Ammon's horn (tissue), 1 donor: Measurements from ENCODE around the gene SLC25A38.
A peak's percentile ranks its signal among the peaks of the same experiment; 100 is the strongest.

Source experiments
- DNase-seq: peaks from one replicate; pipeline ENCODE4 v3.0.0-alpha.2; 2016; ENCODE audit warnings: low spot score

SLC25A38 gene

DNA sequence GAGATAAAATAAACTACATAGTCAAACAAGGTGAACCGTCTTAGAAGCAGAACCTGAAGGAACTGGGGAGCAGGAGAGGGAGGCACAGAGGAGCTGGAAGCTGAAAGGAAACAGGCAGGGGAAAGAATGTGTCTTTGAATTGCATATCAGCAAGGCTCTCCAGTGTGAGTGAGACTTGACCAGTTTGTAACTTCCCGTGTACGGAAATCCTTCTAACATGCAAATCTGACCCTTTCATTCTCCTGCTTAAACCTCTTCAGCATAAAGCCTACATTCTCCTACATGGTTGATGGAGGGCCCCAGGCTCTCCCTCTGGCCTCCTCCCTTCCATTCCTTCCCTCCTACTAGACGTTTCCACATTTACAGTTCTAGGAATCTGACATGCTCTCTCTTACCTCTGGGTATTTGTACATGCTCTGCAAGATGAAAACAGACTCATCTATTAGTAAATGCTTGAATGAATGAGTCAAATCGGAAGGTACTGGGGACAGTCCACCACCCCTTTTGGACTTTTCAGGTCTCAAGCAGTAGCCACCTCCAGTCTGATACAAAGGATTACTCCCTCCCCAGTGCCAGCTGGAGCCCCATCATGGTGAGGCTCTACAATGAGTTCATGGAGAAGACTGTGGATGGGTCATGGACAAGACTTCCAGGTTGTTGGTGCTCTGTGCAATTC, 6.1 kb upstream of the SLC25A38 start:
- no peak for DNase-seq

DNA sequence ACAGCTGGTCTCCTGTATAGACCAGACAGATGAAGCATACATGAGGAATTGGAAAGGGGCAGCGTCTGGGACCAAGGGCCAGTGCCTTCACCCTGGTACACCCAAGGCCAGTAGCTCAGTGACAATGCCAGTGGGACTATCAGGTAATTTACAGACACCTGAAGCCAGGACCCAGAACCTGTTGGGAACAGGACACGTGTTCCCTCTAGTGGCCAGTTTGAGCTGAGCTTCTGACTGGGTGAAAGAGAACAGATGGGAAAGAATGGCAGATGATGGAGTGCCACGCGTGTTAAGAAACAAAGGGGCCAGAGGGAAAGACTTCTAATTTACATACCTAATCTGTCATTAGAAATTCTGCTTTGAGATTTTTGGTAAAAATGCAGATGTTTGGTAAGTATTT, 5.1 kb upstream of the SLC25A38 start:
- no peak for DNase-seq

DNA sequence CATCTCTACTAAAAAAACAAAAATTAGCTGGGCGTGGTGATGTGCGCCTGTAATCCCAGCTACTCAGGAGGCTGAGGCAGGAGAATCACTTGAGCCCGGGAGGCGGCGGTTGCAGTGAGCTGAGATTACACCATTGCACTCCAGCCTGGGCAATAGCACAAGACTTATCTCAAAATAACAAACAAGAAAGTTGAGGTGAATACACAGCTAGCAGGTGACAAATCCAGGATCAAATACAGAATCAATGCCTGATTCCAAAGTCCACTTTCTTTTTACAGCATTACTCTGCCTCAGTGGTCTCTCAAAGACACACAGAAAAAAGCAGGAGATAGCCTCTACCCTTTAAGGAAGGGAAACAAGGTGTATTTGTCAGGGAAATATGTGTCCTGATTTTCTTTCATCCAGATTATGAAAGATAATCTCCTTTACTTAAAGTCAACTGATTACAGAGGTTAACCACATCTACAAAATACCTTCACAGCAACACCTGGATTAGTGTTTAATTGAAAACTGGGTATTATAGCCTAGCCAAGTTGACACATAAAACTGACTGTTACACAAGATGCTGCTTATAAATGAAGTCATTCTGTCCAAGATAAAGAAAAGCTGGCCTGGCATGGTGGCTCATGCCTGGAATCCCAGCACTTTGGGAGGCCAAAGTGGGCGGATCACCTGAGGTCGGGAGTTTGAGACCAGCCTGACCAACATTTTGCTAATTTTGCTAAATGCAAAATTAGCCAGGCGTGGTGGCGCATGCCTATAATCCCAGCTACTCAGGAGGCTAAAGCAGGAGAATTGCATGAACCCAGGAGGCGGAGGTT, 4.0 kb upstream of the SLC25A38 start:
- no peak for DNase-seq

GRCh38 chr3:39379778-39380155, 3.4 kb upstream of the SLC25A38 start:
- no peak for DNase-seq

DNA sequence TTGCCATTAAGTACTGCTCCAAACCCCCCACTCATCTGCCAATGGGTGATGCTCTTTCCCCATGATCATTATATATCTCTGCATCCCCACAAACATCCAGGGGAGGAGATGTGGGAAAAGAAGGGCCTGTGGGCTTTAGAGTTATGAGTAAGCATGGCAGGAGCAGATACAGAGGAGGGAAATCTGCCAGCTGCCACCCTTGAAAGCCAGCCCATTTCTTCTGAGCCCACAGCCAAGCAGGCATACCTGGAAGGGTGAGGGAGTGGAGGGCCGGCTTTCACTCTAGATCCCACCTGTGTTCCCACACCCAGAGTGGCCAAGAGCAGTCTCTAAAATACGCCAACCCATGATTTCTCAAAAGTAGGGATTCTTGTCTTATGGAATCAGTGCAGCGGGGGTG, 1.7 kb upstream of the SLC25A38 start:
- DNase-seq: no peak

DNA sequence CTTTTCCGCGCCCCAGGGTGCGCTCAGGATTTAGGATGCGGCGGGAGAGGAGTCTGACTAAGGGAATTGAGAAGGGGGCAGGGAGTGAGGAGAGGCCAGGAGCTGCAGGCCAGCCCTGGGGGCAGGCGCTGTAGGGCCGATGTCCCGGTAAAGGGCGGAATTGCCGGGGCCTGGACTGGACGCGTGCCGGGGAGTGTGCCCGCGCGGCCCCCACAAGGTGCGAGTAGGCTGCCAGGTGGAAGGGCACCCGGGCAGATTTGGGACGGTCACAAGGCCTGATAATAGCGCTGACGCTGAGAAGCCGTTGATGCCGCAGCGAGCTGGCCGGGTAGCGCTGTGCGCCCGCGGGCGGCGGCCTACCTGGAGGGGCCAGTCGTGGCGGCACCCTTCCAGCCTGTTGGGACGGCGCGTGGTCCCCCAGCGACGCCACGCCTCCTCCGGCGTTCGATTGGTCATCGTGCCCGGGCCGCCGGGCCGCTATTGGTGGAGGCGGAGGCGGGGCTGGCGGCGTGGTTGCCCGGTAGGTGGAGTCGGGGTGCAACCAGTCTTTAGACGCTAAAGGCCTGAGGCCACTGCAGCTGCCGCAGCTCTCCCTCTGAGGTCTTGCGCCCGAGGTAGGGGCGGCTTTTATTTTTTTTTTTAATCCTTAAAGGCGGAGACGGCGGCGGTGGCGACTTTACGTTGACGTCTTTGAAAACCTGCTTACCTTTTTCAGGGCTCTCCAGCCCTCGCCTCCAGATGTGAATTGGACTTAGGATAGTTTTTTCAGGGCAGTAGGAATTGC, 903 bp downstream of the SLC25A38 start:
- DNase-seq: peak; percentile 97

GRCh38 chr3:39384665-39385000, 1.5 kb downstream of the SLC25A38 start:
- no peak for DNase-seq

DNA sequence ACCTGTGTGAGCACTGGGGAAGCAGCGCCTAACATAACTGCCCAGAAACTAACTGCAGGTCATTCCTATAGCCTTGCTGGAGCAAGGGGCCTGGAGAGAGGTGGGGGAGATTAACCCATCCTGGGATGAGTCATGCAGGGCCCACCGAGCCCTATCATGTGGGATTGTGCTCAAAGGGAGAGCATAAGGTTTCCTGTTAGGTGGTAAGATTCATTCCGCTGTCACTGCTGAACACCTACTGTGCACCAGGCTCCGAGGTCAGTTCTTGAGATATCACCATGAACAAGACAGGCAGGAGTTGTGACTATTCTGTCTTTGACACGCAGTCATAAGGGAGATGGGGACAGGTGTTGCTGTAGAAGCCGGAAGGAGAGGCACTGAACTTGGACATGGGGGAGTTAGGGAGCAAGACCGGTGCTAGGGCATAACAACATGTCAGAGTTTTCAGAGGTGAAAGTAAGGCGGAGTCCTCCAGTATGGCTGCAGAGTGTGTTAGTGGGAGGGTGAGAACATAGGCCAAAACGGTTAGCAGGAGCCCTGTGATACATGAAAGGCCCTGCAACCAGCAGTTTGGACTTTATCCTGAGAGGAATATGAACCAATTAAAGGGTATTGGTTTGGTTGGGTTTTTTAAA, 2.4 kb downstream of the SLC25A38 start:
- DNase-seq: no peak

GRCh38 chr3:39386318-39386717, 3.1 kb downstream of the SLC25A38 start:
- DNase-seq: no peak

DNA sequence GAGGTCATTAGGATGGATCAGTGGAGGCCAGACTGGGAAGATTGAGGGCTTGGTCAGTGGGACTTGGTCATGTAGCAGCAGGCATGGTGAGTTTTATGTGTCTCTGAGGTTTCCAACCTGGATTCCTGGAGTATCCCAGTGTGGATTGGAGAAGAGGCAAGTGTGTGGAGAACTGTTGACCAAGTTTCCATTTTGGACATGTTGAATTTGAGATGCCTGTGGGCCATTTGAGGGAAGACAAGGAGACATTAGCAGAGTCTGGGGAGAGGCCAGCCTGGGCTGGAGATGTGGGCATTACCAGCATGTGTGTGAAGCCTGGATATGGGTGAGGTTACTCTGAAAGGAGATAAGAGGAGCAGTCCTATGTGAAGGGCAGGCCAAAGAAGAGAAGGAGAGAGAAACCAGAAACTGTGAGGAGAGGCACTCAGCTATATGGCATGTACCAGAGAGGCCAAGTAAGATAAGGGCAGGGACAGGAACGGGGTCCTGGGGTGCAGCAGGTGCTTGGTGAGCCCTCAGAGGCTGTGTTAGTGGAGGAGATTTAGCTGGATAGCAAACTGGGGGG, 4.3 kb downstream of the SLC25A38 start:
- no peak for DNase-seq

DNA sequence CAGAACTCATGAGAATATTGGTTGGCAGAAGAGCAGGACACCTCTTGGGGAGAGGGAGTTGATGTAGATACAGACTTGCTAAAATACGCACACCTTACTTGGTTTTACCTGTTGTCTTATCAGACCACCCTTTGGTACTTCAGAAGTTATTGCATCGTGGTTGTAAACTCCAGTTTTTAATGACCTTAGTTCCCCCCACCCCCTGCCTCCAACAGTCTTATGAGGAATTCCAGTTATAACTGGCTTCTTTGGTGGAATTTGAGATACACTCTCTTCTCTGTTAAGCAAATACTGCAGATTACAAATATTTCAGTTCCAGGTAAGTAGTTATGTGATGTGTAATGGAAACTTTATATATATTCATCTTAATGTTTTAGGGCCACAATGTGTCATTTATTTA, 5.0 kb downstream of the SLC25A38 start:
- no peak for DNase-seq

GRCh38 chr3:39388741-39389248, 5.6 kb downstream of the SLC25A38 start:
- no peak for DNase-seq

DNA sequence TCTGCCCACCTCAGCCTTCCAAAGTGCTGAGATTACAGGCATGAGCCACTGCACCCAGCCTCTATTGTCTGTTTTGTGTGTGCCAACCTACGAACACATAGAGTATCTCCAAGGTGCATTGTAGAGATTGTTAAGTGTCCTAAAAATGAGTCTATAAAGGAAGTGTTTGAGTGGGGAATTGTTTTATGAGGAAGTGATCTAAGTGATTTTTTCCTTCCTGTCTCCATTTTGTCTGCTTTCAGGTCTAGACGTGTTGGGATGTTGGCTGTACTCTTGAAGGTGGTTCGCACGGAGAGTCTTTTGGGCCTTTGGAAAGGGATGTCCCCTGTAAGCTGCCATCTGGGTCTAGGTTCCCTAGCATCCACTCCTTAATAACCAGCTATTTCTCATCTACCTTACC, 7.0 kb downstream of the SLC25A38 start:
- no peak for DNase-seq

GRCh38 chr3:39396690-39397089, 13.5 kb downstream of the SLC25A38 start:
- no peak for DNase-seq

DNA sequence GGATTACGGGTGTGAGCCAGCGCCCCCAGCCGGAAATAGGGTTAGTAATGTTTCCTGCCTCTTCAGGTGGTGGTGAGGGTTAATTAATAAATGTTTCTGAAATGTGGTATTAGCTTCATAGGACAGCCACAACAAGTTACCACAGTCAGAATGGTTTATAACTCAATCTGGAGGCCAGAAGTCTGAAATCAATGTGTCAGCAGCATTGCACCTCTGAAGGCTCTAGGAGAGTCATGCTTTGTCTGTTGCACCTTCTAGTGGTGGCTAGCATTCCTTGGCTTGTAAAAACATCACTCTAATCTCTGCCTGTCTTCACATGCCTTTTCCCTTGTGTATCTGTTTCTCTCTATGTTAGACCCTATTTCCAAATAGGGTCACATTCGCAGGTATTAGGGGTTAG, 15.5 kb downstream of the SLC25A38 start:
- no peak for DNase-seq

GRCh38 chr3:39401983-39402382, 18.8 kb downstream of the SLC25A38 start:
- DNase-seq: no peak

DNA sequence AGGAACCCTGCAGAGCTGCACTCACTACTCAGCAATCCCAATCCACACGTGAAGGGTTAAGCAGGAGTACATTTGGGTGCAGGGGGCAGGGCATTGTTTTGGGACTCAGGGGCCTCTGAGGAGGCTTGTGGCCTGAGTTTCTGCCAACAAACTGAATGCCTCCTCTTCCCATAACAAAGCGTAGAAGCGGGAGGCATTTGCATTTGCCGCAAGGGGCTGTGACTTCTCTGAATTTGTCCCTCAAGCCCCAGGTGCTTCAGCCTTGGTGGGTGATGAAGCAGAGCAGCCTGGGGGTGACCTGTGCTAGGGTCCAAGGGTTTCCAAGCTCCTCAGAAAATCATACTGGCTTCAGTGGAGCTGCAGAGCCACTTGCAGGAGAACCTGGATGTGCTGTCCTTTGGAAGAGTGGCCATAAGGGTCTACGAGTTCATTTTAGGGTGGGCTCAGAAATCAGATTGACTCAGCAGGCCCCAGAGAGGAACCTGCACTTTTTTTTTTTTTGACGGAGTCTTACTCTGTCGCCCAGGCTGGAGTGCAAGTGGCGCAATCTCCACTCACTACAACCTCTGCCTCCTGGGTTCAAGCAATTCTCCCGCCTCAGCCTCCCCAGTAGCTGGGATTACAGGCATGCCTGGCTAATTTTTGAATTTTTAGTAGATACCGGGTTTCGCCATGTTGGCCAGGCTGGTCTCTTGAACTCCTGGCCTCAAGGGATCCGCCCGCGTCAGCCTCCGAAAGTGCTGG, 21.9 kb downstream of the SLC25A38 start:
- DNase-seq: no peak

GRCh38 chr3:39405687-39406367, 22.7 kb downstream of the SLC25A38 start:
- no peak for DNase-seq

DNA sequence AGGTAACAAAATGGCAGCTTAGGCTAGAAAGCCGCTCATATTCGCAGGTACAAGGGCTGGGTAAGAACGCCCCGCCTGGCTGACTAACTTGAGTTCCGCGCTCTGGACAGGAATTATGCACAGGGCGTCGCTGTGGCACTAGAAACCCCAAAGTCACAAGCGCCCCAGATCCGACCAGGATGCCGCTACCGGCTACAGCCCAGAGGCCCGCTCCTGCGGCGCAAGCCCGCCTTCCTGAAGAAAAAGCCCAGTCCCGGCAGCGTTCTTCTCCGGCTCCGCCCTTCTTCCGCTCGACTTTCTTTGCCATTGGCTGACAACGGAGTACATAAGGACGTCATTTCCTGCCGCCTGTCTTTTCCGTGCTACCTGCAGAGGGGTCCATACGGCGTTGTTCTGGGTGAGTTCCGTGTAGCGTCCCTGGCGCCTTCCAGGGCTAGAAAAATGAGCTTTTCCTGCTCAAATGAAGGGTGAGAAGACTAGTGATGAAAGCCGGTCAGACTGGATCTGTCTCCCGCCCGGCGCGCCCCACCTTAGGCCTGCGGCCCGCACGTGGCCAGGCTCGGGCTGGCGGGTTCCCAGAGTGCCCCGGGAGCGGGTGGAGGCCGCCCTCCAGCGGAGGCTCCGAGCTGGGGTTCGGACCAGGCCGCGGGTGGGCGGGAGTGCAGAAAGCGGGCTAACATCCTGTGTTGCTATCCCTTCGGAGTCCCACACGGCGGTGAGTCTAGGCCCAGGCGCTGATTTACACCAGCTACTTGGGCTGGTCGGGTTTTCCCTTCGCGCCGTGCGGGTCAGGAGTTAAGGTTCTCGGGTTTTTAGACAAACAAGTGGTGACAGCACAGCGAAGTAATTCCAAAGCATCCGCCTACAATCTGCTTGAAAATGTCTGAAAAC, 23.4 kb downstream of the SLC25A38 start, which contains the start of gene RPSA:
RPSA (plus strand) TSS at position 353 of the 891 bp plus-strand sequence. CDS start 934 bp downstream, outside the sequence.
- DNase-seq: peak; percentile 98

- DNase-seq: no peak
Measured at GRCh38 chr3:39407259-39407629, 24.1 kb downstream of the SLC25A38 start.
